Measurements from ENCODE around the gene PA2G4.
"Not testable (repeated sequence)": the region's sequence is repeated elsewhere in the genome, so short reads cannot be mapped to it uniquely, and the experiment has no call there.

PA2G4 gene

DNA sequence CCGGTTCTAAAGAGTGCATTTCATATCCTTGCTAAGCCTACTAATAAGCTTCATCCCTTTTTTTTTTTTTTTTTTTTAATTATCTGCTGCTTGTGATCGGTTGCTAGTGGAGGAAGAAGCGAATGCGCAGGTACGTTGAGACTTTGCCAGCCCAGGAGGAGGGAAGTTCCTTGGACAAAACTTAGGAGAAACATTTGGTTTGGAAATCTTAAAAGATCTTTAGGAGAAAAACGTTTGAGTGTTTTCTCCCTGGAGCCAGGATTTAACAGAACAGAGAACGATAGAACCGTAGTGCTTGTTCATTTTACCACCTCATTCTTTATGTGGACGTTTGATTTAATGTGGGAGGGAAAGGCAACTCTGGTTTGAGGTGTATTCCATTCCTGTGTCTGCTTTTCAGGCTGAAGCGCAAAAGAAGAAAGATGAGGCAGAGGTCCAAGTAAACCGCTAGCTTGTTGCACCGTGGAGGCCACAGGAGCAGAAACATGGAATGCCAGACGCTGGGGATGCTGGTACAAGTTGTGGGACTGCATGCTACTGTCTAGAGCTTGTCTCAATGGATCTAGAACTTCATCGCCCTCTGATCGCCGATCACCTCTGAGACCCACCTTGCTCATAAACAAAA, 12.8 kb downstream of the PA2G4 start:
- Histone ChIP-seq H3K27ac (ENCODE audit: low read depth, low read length) (peak overlapping the region; percentile 98), H3K9ac (ENCODE audit: low read depth, low read length) (peak overlapping the region; percentile 99), H3K4me3 (ENCODE audit: low read depth, low read length) (peak overlapping the region; percentile 98), H3K36me3 (ENCODE audit: control insufficient read depth, insufficient read depth, low read length) (peaks cover 48% of the 10 kb centered on the region), H3K4me1 (ENCODE audit: control insufficient read depth, insufficient read depth, low read length) (peaks cover 14% of the 10 kb centered on the region)
- not testable (repeated sequence) for H3K9me3 ChIP-seq (ENCODE audit: control insufficient read depth, insufficient read depth, low read length); H3K27me3 ChIP-seq (ENCODE audit: control insufficient read depth, insufficient read depth, low read length)

DNA sequence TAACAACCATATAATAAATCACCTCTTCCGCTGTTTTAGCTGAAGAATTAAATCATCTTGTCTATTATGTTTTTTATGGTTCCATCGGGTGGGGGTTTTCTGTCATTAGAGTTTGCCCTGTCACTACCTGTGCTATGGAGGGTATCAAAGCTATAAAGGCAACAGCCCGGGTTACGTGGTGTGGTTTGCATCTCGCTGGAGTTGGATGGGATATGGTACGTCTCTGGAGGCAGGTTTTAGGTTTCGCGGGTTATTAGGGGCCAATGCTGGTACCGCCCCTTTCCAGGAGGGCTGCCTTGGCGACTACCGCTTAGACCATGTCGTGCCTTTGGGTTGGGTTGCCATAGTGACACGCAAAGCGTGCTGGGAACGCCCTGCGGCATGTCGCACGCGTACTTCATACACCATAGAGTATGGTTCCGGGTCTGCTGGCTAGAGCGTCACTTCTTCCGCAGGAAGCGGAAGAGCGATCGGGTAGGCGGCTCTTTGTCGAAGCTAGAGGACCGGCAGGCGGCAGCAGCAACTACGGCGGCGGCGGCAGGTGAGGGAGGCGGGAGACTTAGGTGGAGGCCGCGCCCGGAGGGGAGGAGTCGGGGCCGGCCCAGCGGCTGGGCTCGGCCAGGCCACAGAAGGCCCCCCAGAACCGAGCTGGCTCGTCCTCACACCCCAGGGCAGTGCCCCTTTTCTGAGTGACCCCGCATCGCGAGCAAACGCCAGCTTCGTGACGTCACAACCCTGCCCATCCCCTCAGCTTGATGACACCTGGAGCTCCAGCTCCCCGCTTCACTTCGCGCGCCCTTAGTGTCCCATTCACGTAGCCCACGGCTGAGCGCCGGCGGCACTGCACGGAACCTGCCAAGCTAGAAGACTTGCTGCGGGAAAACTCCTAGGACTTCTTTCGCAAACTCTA, 13.7 kb downstream of the PA2G4 start, which contains the start of gene ZC3H10:
Gene ZC3H10, plus strand, starts transcription at position 489 of the 910 bp plus-strand sequence. CDS start 2,297 bp downstream, outside the sequence.
- peak within 1 kb of the TSS; percentile 98 for H3K4me3 ChIP-seq (ENCODE audit: low read depth, low read length)
- peaks cover 14% of the 10 kb centered on the region for H3K4me1 ChIP-seq (ENCODE audit: control insufficient read depth, insufficient read depth, low read length)
- H3K36me3 ChIP-seq (ENCODE audit: control insufficient read depth, insufficient read depth, low read length) = peaks cover 40% of the 10 kb centered on the region
- no peaks in the 10 kb centered on the region for H3K27me3 ChIP-seq (ENCODE audit: control insufficient read depth, insufficient read depth, low read length)
- peak within 1 kb of the TSS; percentile 99 for H3K9ac ChIP-seq (ENCODE audit: low read depth, low read length)
- H3K27ac ChIP-seq (ENCODE audit: low read depth, low read length) = peak within 1 kb of the TSS; percentile 98
- H3K9me3 ChIP-seq (ENCODE audit: control insufficient read depth, insufficient read depth, low read length) = no peaks in the 10 kb centered on the region

DNA sequence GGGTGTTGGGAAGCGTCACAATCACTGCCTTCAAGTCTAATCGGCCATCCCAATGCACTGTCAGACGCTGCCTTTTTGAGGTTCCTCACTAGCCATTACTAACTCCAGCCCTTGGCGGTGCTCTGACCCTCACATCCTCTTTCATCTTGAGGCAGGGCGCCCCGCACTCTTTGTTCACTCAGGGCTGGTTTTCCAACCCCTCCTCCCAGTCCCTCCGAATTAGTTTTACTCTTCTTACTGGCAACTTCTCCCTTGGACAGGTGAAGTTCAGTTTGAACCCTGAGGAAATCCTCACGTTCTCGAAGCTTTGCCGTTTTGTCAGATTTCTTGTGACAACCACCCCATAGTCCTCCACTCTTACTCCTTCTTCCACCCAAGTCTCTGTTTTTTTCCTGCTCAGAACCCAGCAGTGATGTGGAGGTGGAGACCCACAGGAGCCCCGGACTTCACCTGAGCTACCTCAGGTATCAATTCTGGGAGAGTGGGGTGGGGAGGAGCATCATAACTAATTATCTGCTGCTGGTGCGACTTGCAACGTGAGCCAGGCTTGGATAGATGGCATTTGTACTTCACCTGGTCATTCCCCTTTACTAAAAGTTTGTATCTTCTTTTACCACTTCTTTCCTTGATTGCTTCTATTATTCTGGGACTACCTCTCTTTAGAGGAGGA, 14.5 kb downstream of the PA2G4 start:
- no peaks in the 10 kb centered on the region for H3K9me3 ChIP-seq (ENCODE audit: control insufficient read depth, insufficient read depth, low read length)
- peak overlapping the region; percentile 84 for H3K27ac ChIP-seq (ENCODE audit: low read depth, low read length)
- no peaks in the 10 kb centered on the region for H3K27me3 ChIP-seq (ENCODE audit: control insufficient read depth, insufficient read depth, low read length)
- peak overlapping the region; percentile 98 for H3K4me3 ChIP-seq (ENCODE audit: low read depth, low read length)
- peaks cover 14% of the 10 kb centered on the region for H3K4me1 ChIP-seq (ENCODE audit: control insufficient read depth, insufficient read depth, low read length)
- peak overlapping the region; percentile 58 for H3K9ac ChIP-seq (ENCODE audit: low read depth, low read length)
- H3K36me3 ChIP-seq (ENCODE audit: control insufficient read depth, insufficient read depth, low read length) = peaks cover 32% of the 10 kb centered on the region

DNA sequence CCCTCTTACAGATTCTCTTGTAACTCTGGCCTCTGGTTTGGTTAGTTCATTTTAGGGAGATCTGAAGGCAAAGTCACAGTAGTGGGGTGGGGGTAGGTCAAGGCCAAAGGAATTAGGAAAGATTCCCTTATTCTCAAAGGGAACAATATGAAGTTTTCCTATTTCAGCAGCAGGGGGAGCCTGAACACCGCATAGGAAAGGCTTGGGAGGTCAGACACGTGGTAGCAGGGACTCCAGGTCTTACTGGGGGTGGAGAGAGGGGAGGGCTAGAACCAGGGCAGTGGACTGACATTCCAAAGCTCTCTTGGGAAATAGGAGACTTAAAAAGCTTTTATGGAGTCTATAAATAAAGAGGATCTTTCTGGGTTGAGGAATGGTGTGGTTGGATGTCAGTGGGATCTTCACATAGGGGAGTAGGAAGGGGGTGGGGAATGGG, 15.0 kb downstream of the PA2G4 start:
- H3K9ac ChIP-seq (ENCODE audit: low read depth, low read length) = 0 out of 2 replicates have a peak overlapping the region, but pooled peaks have one; percentile 58
- peak overlapping the region; percentile 84 for H3K27ac ChIP-seq (ENCODE audit: low read depth, low read length)
- peaks cover 28% of the 10 kb centered on the region for H3K36me3 ChIP-seq (ENCODE audit: control insufficient read depth, insufficient read depth, low read length)
- H3K4me1 ChIP-seq (ENCODE audit: control insufficient read depth, insufficient read depth, low read length) = peaks cover 14% of the 10 kb centered on the region
- H3K4me3 ChIP-seq (ENCODE audit: low read depth, low read length) = peak overlapping the region; percentile 98
- no peaks in the 10 kb centered on the region for H3K9me3 ChIP-seq (ENCODE audit: control insufficient read depth, insufficient read depth, low read length)
- no peaks in the 10 kb centered on the region for H3K27me3 ChIP-seq (ENCODE audit: control insufficient read depth, insufficient read depth, low read length)

DNA sequence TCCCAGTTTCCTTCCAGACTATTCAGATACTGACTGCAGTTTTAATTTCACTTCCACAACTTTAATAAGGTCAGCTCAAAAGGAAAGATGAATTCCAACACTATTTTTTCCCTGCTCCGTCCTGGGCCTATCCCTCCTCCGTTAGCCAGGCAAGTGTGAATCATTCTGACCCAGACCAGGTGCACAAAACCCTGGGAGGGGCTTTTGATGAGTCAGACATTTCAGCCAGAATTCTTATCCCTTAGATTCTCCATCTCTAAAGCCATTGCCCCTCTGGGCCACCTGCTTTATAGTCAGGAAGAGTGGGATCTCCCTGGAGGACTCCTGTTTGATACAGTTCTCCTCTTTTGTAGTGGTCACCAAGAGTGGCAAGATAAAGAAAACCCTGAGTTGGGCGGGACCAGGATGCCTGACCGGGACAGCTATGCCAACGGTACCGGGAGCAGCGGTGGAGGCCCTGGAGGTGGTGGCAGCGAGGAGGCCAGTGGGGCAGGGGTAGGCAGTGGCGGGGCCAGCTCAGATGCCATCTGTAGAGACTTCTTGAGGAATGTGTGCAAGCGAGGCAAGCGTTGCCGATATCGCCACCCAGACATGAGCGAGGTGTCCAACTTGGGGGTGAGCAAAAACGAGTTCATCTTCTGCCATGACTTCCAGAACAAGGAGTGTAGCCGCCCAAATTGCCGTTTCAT, 15.9 kb downstream of the PA2G4 start:
- Histone ChIP-seq H3K27me3 (ENCODE audit: control insufficient read depth, insufficient read depth, low read length) (no peaks in the 10 kb centered on the region), H3K27ac (ENCODE audit: low read depth, low read length) (peak overlapping the region; percentile 65), H3K4me3 (ENCODE audit: low read depth, low read length) (no peak overlapping the region), H3K9me3 (ENCODE audit: control insufficient read depth, insufficient read depth, low read length) (no peaks in the 10 kb centered on the region), H3K36me3 (ENCODE audit: control insufficient read depth, insufficient read depth, low read length) (peaks cover 28% of the 10 kb centered on the region), H3K4me1 (ENCODE audit: control insufficient read depth, insufficient read depth, low read length) (peaks cover 14% of the 10 kb centered on the region), H3K9ac (ENCODE audit: low read depth, low read length) (no peak overlapping the region)

DNA sequence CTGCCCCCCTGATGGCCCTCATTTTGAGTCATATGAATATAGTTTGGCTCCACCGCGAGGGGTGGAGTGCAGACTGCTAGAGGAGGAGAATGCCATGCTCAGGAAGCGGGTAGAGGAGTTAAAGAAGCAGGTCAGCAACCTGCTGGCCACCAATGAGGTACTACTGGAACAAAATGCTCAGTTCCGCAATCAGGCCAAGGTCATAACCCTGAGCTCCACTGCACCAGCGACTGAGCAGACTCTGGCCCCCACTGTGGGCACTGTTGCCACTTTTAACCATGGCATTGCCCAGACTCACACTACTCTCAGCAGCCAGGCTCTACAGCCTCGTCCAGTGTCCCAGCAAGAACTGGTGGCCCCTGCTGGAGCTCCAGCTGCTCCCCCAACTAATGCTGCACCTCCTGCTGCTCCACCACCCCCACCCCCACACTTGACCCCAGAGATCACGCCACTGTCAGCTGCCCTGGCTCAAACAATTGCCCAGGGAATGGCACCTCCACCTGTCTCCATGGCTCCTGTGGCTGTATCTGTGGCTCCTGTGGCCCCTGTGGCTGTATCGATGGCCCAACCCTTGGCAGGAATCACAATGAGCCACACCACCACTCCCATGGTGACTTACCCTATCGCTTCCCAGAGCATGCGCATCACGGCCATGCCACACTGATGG, 17.0 kb downstream of the PA2G4 start:
- no peak overlapping the region for H3K27ac ChIP-seq (ENCODE audit: low read depth, low read length)
- no peak overlapping the region for H3K9ac ChIP-seq (ENCODE audit: low read depth, low read length)
- H3K9me3 ChIP-seq (ENCODE audit: control insufficient read depth, insufficient read depth, low read length) = no peaks in the 10 kb centered on the region
- peaks cover 28% of the 10 kb centered on the region for H3K36me3 ChIP-seq (ENCODE audit: control insufficient read depth, insufficient read depth, low read length)
- no peak overlapping the region for H3K4me3 ChIP-seq (ENCODE audit: low read depth, low read length)
- H3K27me3 ChIP-seq (ENCODE audit: control insufficient read depth, insufficient read depth, low read length) = no peaks in the 10 kb centered on the region
- peaks cover 16% of the 10 kb centered on the region for H3K4me1 ChIP-seq (ENCODE audit: control insufficient read depth, insufficient read depth, low read length)

DNA sequence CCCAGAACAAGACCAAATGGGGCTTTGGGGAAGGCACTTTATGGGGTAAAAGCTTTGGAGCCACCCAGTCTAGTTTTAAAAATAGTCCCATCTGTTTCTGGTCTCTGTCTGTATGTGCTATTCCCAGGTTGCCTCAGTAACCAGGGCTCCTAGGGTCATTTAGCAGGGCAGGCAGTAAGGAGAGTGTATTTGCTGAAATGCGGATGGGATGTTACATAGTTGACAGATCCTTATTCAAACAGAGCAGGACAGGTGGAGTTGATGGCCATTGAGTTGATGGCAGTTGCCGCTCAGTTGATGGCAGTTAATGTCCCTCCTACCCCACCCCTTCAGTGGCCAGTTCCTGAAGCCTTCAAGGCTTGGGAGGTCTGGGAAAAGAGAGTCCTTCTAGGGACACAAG, 18.3 kb downstream of the PA2G4 start:
- H3K9me3 ChIP-seq (ENCODE audit: control insufficient read depth, insufficient read depth, low read length) = no peaks in the 10 kb centered on the region
- H3K9ac ChIP-seq (ENCODE audit: low read depth, low read length) = no peak overlapping the region
- peaks cover 28% of the 10 kb centered on the region for H3K4me1 ChIP-seq (ENCODE audit: control insufficient read depth, insufficient read depth, low read length)
- H3K36me3 ChIP-seq (ENCODE audit: control insufficient read depth, insufficient read depth, low read length) = peaks cover 20% of the 10 kb centered on the region
- H3K27ac ChIP-seq (ENCODE audit: low read depth, low read length) = no peak overlapping the region
- H3K27me3 ChIP-seq (ENCODE audit: control insufficient read depth, insufficient read depth, low read length) = no peaks in the 10 kb centered on the region
- no peak overlapping the region for H3K4me3 ChIP-seq (ENCODE audit: low read depth, low read length)

DNA sequence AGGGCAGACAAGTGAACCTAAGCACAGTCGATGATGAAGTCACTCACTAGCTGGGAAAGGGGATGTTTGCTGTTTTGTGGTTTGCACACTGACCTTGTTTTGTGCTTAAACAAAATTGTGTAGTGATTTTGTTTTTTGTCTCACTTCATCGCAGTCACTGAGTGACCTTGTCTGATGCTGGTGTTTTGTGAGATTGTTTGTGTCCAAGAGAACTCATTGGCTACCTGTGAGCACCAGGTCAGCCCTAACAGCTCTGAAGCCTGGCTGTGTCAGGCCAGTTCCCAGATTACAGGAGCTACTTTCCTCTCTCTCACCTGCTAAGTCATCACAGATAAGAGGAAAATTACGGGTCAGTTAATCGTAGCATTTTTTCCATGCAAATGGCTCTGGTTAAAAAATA, 19.8 kb downstream of the PA2G4 start:
- Histone ChIP-seq H3K36me3 (ENCODE audit: control insufficient read depth, insufficient read depth, low read length) (peaks cover 18% of the 10 kb centered on the region), H3K4me1 (ENCODE audit: control insufficient read depth, insufficient read depth, low read length) (peaks cover 22% of the 10 kb centered on the region), H3K9ac (ENCODE audit: low read depth, low read length) (no peak overlapping the region)

DNA sequence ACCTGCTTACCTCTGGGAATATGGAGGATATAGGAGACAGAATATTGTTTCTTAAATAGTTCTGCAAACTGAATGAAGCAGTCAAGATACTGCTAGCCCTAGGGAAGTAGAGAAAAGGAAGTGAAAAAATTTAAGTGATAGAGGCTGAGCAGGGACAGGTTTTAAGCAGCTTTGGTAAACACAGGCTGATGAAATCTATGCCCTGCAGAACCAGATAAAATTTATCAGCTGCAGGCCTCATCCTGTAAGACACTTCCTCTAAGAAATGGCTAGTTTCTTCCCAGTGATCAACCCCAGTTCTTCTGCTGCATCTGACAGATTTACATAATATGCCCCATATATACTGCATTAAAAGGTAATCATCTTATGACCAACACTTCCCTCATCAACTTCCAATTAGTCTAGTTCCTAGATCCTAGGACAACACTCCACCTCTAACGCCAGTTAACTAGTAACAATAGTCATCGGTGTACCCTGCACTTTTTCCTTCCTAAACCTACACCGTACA, 22.4 kb downstream of the PA2G4 start:
- no peak overlapping the region for H3K9ac ChIP-seq (ENCODE audit: low read depth, low read length)
- H3K4me1 ChIP-seq (ENCODE audit: control insufficient read depth, insufficient read depth, low read length) = peaks cover 19% of the 10 kb centered on the region
- no peaks in the 10 kb centered on the region for H3K27me3 ChIP-seq (ENCODE audit: control insufficient read depth, insufficient read depth, low read length)
- H3K4me3 ChIP-seq (ENCODE audit: low read depth, low read length) = peak overlapping the region; percentile 62; the same call in 1 of the 2 replicates
- no peaks in the 10 kb centered on the region for H3K9me3 ChIP-seq (ENCODE audit: control insufficient read depth, insufficient read depth, low read length)
- peaks cover 18% of the 10 kb centered on the region for H3K36me3 ChIP-seq (ENCODE audit: control insufficient read depth, insufficient read depth, low read length)
- H3K27ac ChIP-seq (ENCODE audit: low read depth, low read length) = peak overlapping the region; percentile 86

More for the DNA sequence above, 19.8 kb downstream of the PA2G4 start:
- no peak overlapping the region for H3K4me3 ChIP-seq (ENCODE audit: low read depth, low read length)
- no peaks in the 10 kb centered on the region for H3K9me3 ChIP-seq (ENCODE audit: control insufficient read depth, insufficient read depth, low read length)
- H3K27ac ChIP-seq (ENCODE audit: low read depth, low read length) = no peak overlapping the region
- H3K27me3 ChIP-seq (ENCODE audit: control insufficient read depth, insufficient read depth, low read length) = no peaks in the 10 kb centered on the region

DNA sequence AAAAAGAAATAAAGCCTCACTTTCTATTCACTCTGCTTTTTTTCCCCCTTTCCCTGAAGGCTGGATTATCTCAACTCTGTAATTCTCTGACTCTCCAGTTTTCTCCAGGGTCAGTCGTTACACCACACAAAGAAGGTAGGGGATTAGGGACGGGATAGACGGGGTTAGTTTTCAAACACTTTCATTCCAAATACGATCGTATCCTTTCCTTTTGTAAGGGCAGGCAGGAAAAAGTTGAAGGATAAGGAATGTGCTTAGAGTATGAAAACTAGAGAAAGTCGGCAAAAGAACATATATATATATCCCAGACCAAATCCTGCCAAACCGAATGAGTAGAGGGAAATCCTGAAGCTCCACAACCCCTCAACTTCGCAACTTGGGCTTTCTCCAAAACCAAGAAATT, 23.1 kb downstream of the PA2G4 start:
- peak overlapping the region; percentile 62 for H3K4me3 ChIP-seq (ENCODE audit: low read depth, low read length)

More for the DNA sequence above, 23.1 kb downstream of the PA2G4 start:
- Histone ChIP-seq H3K27me3 (ENCODE audit: control insufficient read depth, insufficient read depth, low read length) (no peaks in the 10 kb centered on the region), H3K9me3 (ENCODE audit: control insufficient read depth, insufficient read depth, low read length) (no peaks in the 10 kb centered on the region), H3K36me3 (ENCODE audit: control insufficient read depth, insufficient read depth, low read length) (peaks cover 23% of the 10 kb centered on the region), H3K4me1 (ENCODE audit: control insufficient read depth, insufficient read depth, low read length) (peaks cover 19% of the 10 kb centered on the region), H3K9ac (ENCODE audit: low read depth, low read length) (peak overlapping the region; percentile 58), H3K27ac (ENCODE audit: low read depth, low read length) (peak overlapping the region; percentile 86)

Data from HUES48 (cell line).